Natural killer cell (primary cell): ENCODE data around the gene ADRA2C. TPM values are rescaled to one million over a fixed set of nuclear protein-coding genes. Genes with fewer than 3 reads are reported as not detected.

Experiments
- ATAC-seq, 3 donors: fragments of 150-1000 bp in 2 of 3; fragments of 200-7000 bp in 1 of 3; cut with Tn5 transposase; 1 replicate in 1 of 3; 2 replicates in 2 of 3; pipeline ENCODE4 v1.10.0; 2021; ENCODE audit warnings: mild to moderate bottlenecking in 2 of 3, moderate library complexity in 2 of 3
- DNase-seq, 2 donors: peaks; one replicate each; pipeline versions ENCODE4 v3.0.0 to v3.0.0-alpha.2; 2013 to 2021; ENCODE audit warnings: mixed read lengths in 1 of 2
- H3K27ac ChIP-seq: one replicate; pipeline ENCODE4 v1.5.1; 2013; ENCODE audit warnings: mild to moderate bottlenecking, low read length
- H3K27me3 ChIP-seq: one replicate; pipeline ENCODE4 v1.6.1; 2013; ENCODE audit warnings: low read length; ENCODE audit not compliant: control insufficient read depth, insufficient read depth
- H3K36me3 ChIP-seq: one replicate; pipeline ENCODE4 v1.6.1; 2013; ENCODE audit warnings: low read length; ENCODE audit not compliant: control insufficient read depth, insufficient read depth
- H3K4me1 ChIP-seq: one replicate; pipeline ENCODE4 v1.6.1; 2013; ENCODE audit warnings: low read length; ENCODE audit not compliant: control insufficient read depth, insufficient read depth
- H3K4me3 ChIP-seq: one replicate; pipeline ENCODE4 v1.5.1; 2013; ENCODE audit warnings: low read length
- H3K9me3 ChIP-seq: one replicate; pipeline ENCODE4 v1.6.1; 2013; ENCODE audit warnings: low read length; ENCODE audit not compliant: control insufficient read depth, insufficient read depth
- H3K27ac Mint-ChIP-seq, 2 donors: one replicate each; pipeline ENCODE4 v1.8.0; 2022; ENCODE audit warnings: mild to moderate bottlenecking in 2 of 2, mixed read lengths in 2 of 2, moderate library complexity in 1 of 2
- H3K27me3 Mint-ChIP-seq, 2 donors: one replicate each; pipeline ENCODE4 v1.8.0; 2022; ENCODE audit warnings: low read depth in 2 of 2, mixed read lengths in 2 of 2
- H3K36me3 Mint-ChIP-seq: one replicate; pipeline ENCODE4 v1.8.0; 2022; ENCODE audit warnings: mixed read lengths
- H3K4me1 Mint-ChIP-seq, 2 donors: one replicate each; pipeline ENCODE4 v1.8.0; 2022; ENCODE audit warnings: mixed read lengths in 2 of 2
- H3K4me3 Mint-ChIP-seq: one replicate; pipeline ENCODE4 v1.8.0; 2022; ENCODE audit warnings: mild to moderate bottlenecking, moderate library complexity, mixed read lengths
- H3K9me3 Mint-ChIP-seq, 2 donors: one replicate each; pipeline ENCODE4 v1.8.0; 2022; ENCODE audit warnings: mixed read lengths in 2 of 2
- CTCF ChIP-seq: fragments of 200-600 bp; IDR thresholded peaks from one replicate; pipeline ENCODE4 v1.8.0; 2022; ENCODE audit warnings: antibody characterized with exemption
- WGBS: methylation state at CpG from one replicate; pipeline ENCODE4 v1.1.7; 2013; ENCODE audit warnings: missing lambda C conversion rate; ENCODE audit not compliant: insufficient coverage; 5-methylcytosine and 5-hydroxymethylcytosine counted together
- intact Hi-C: fragments of 100-400 bp; cut with micrococcal nuclease; formaldehyde crosslinking; loops from one replicate; pipeline ENCODE4 v1.14.2; 2022
- total RNA-seq, 4 donors: library from RNA; stranded (reverse); fragments of 120-200 nt in 1 of 4; gene quantifications; one replicate each; pipeline versions ENCODE4 v1.2.3 to v1.2.4, GENCODE V29; 2013 to 2022

The ADRA2C gene
- total RNA-seq, 3 donors from 2014 or later (not counting 1 experiment from before 2014, with no cell fraction given), result not detected

GRCh38 chr4:3809451-3810110, 43.4 kb downstream of the ADRA2C start:
- no peaks in the 10 kb centered on the region for H3K36me3 Mint-ChIP-seq
- H3K4me3 Mint-ChIP-seq, result no peak overlapping the region
- Histone ChIP-seq H3K4me1 (no peaks in the 10 kb centered on the region), H3K27ac (no peak overlapping the region), H3K9me3 (no peaks in the 10 kb centered on the region), H3K36me3 (no peaks in the 10 kb centered on the region), H3K4me3 (no peak overlapping the region), H3K27me3 (no peaks in the 10 kb centered on the region)
- TF ChIP-seq CTCF, result no peak
- H3K4me1 Mint-ChIP-seq, result no peaks in the 10 kb centered on the region
- no peaks in the 10 kb centered on the region for H3K9me3 Mint-ChIP-seq
- peaks cover 21 to 33% of the 10 kb centered on the region in 2 donors for H3K27me3 Mint-ChIP-seq
- ATAC-seq (no peak), DNase-seq (no peak)
- no peak overlapping the region for H3K27ac Mint-ChIP-seq
- intact Hi-C loops, result no loop called here
- WGBS, result 78% methylated on average over 18 of the region's 18 CpGs

DNA sequence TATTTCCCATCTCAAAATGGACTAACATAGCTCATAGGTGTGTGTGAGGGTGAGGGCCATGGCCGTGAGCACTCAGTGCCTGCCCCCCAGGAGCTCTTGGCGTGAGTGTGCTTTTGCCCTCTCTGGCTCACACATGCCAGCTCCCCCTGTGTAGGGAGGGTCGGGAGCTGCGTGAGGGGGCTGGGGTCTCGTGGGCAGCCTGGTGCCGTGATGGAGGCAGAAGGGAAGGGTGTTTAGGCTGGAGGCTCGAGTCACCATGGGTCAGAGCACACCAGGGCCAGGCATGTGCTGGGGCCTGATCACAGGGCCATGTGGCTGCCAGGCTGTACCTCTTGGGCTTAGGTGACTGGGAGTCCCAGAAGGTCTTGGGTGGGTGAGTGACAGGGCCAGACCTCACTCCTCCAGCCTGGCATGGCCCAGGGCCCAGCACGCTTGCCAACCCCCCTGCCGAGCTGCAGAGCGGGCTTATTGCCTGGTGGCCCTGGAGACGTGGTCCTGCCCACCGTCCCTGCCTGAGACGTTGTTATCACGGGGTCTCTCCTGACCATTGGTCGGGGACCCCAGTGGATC, 44.0 kb downstream of the ADRA2C start:
- Histone ChIP-seq H3K36me3 (no peaks in the 10 kb centered on the region), H3K27ac (no peak overlapping the region), H3K4me1 (no peaks in the 10 kb centered on the region), H3K27me3 (no peaks in the 10 kb centered on the region), H3K9me3 (no peaks in the 10 kb centered on the region), H3K4me3 (no peak overlapping the region)
- TF ChIP-seq CTCF, result no peak
- Mint-ChIP-seq H3K4me3 (no peak overlapping the region), H3K27me3 (peaks cover 21 to 31% of the 10 kb centered on the region in 2 donors), H3K27ac (no peak overlapping the region), H3K4me1 (no peaks in the 10 kb centered on the region), H3K36me3 (no peaks in the 10 kb centered on the region), H3K9me3 (no peaks in the 10 kb centered on the region)
- no peak for DNase-seq
- intact Hi-C loops, result no loop called here
- 79% methylated on average over 15 of the region's 15 CpGs for WGBS
- no peak for ATAC-seq

DNA sequence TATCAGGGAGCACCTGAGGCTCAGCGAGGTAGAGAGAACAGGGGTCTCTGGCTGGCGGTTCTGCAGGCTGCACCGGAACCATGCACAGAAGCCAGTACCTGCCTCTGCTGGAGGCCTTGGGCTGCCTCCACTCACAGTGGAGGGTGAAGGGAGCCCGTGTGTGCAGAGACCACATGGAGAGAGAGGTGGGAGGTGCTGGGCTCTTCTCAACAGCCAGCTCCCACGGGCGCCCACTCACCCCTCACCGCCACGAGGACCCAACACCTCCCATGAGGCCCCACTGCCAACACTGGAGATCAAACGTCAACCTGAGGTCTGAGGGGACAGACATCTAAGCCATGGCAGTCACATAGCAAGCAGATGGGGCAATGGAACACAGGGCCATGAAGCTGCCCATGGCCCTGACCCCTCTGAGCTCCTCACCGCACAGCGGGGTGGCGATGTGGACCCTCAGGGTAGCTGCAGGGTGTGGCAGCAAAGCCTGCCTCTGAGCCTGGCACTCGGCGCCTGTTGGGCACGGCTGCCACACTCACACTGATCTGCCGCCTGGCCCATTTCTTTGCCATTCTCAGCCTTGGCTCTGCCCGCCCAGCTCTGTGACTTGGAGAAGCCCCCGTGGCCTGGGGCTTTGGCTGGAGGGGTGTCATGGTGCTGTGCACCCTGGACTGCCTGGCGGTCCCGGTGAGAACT, 44.8 kb downstream of the ADRA2C start:
- WGBS, result 85% methylated on average over 20 of the region's 20 CpGs
- DNase-seq, result no peak

More for the DNA sequence above, 44.8 kb downstream of the ADRA2C start:
- Mint-ChIP-seq H3K4me1 (no peaks in the 10 kb centered on the region), H3K36me3 (no peaks in the 10 kb centered on the region), H3K9me3 (no peaks in the 10 kb centered on the region), H3K27me3 (peaks cover 21 to 31% of the 10 kb centered on the region in 2 donors), H3K4me3 (no peak overlapping the region), H3K27ac (no peak overlapping the region)
- ATAC-seq, result no peak
- Histone ChIP-seq H3K36me3 (no peaks in the 10 kb centered on the region), H3K9me3 (no peaks in the 10 kb centered on the region), H3K4me1 (no peaks in the 10 kb centered on the region), H3K27ac (no peak overlapping the region), H3K27me3 (no peaks in the 10 kb centered on the region), H3K4me3 (no peak overlapping the region)
- intact Hi-C loops, result no loop called here
- TF ChIP-seq CTCF, result no peak
